Heart left ventricle (tissue), 13 donors: Measurements from ENCODE around the gene FBXO21.

Source experiments
- CTCF ChIP-seq, 12 donors: fragments of 200-600 bp; sonication (generic) in 4 of 12; IDR thresholded peaks; one replicate each; pipeline versions ENCODE4 v1.5.0 to v1.8.0; 2018 to 2022; ENCODE audit warnings: antibody characterized with exemption in 12 of 12, mild to moderate bottlenecking in 5 of 12
- POLR2A ChIP-seq, 2 donors: fragments of 450-650 bp; IDR thresholded peaks; one replicate each; pipeline ENCODE4 v1.6.1; 2017; ENCODE audit warnings: antibody characterized with exemption in 2 of 2, mild to moderate bottlenecking in 2 of 2, moderate library complexity in 2 of 2
- donor health status: ischemic (EF 13 %, LVEDD 7.1; RV severe dilation, severe dysfunction).
- donor health status: DM: no; HTN: yes; CAD: no.
- donor health status: DM: no; HTN: no; CAD: no.
- donor health status: ischemic (EF 25% LVEDD 6.9; RV normal size, moderate dysfunction).
- donor health status: ischemic (EF 25% LVEDD 5.7; RV mildly dilated, moderate dysfunction).
- donor health status: ischemic (EF 35%, LVEDD 5.7; RV mildly dilated, moderate dysfunction).
- donor health status: nonischemic (EF 11% LVEDD 7.7; RV severe dilation, severe dysfunction).
- donor health status: DM: yes; HTN: yes; CAD: no.
- donor health status: PGD.
- donor health status: ischemic (EF 29% LVEDD 5.4; RV normal size, mild dysfunction).
- donor health status: nonischemic (EF 23%, LVEDD 6.1; RV moderate dilation, normal function).

- TF ChIP-seq CTCF (IDR thresholded peaks at IDR 0.05) (no peak), POLR2A (IDR thresholded peaks at IDR 0.05) (no peak)
Measured at GRCh38 chr12:117235261-117235660, 45.0 kb upstream of the FBXO21 start.
